ENCODE measurements around the gene ADGRA3. TPM values are rescaled to one million over a fixed set of nuclear protein-coding genes. Genes with fewer than 3 reads are reported as not detected.

Gene ADGRA3
- total RNA-seq, 1 donor from 2014 or later = 15.8 TPM

DNA sequence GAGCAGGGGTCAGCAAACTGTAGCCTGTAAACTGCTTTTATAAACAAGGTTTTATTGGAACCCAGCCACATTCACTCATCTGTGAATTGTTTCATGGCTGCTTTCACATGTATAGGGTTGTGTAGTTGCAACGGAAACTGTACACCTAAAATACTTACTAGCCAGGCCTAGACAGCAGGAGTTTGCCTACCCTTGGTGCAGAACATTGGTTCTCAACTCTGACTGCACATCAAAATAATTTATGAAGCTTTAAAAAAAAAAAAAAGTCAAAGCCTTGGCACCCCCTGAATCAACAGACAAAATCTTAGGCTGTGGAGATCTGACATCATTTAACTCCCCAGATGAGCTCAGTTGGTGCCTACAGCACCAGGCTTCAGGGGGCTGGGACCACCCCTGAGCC, 27.8 kb downstream of the ADGRA3 start:
- Histone ChIP-seq H3K27me3 (ENCODE audit: low read depth) (no peaks in the 10 kb centered on the region), H3K36me3 (no peaks in the 10 kb centered on the region), H3K27ac (no peak overlapping the region), H3K9me3 (no peaks in the 10 kb centered on the region), H3K4me1 (peaks cover 9% of the 10 kb centered on the region), H3K4me3 (no peak overlapping the region)
- TF ChIP-seq CTCF (IDR thresholded peaks at IDR 0.05) = no peak
- DNase-seq = no peak
- ATAC-seq = no peak
- intact Hi-C loops (cut with DNase I) = no loop called here

DNA sequence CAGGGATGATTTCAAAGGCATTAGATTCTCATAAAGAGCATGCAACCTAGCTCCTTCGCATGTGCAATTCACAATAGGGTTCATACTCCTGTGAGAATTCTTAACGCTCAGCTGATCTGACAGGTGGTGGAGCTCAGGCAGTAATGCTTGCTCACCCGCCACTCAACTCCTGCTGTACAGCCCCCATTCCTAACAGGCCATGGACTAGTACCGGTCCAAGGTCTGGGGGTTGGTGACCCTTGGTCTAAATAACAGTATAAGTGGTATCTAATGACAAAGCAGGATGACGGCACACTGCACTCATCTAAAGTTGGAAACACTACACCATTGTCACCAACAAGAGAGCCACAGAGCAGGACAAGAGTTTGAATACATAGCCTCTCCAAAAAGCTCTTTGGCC, 28.5 kb downstream of the ADGRA3 start:
- Histone ChIP-seq H3K4me1 (peaks cover 9% of the 10 kb centered on the region), H3K27me3 (ENCODE audit: low read depth) (no peaks in the 10 kb centered on the region), H3K9me3 (no peaks in the 10 kb centered on the region), H3K4me3 (no peak overlapping the region), H3K36me3 (no peaks in the 10 kb centered on the region), H3K27ac (no peak overlapping the region)
- ATAC-seq = no peak
- intact Hi-C loops (cut with DNase I) = no loop called here
- TF ChIP-seq CTCF (IDR thresholded peaks at IDR 0.05) = no peak
- no peak for DNase-seq

DNA sequence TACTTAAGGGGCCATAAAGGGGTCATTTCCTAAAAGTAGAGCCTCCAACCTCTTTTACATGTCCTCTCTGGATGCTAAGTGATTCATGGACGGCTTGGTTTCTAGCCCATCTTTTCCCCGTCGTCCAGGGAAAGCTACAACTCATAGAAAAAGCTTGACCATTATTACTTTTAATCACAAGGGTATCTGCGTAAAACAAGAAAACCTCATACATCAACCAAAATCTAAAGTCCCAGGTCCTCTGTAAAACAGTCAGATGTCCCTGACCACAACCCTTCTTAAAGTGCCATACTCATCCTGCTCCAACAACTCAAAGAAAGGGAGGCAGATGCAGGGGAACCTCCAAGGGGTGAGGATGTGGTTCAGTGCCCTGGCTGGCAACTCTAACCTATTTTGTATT, 29.6 kb downstream of the ADGRA3 start:
- no peak overlapping the region for H3K27ac ChIP-seq
- H3K4me3 ChIP-seq = no peak overlapping the region
- no peak for TF ChIP-seq CTCF (IDR thresholded peaks at IDR 0.05)
- H3K9me3 ChIP-seq = no peaks in the 10 kb centered on the region
- intact Hi-C loops (cut with DNase I) = no loop called here
- H3K36me3 ChIP-seq = no peaks in the 10 kb centered on the region
- no peak for ATAC-seq
- H3K4me1 ChIP-seq = peaks cover 9% of the 10 kb centered on the region
- no peak for DNase-seq
- no peaks in the 10 kb centered on the region for H3K27me3 ChIP-seq (ENCODE audit: low read depth)

DNA sequence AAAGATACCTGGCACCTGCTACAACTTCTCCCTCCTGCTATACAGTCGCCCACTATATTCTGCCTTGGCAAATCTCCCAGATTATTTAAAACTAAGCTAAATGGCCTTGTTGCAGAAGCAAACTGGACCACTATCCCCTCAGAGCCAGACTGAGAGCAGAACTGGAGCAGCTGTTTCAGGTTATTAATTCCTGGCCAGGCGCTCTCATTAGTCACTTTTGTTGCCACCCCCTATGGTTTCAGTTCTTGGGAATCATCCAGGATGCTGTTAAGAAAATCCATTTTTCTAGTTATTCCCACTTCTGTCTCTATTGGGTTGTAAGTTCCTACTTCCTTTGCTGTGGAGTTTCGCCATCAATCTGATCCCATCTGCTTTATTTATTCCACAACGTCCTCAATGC, 30.1 kb downstream of the ADGRA3 start:
- intact Hi-C loops (cut with DNase I) = no loop called here
- Histone ChIP-seq H3K27me3 (ENCODE audit: low read depth) (no peaks in the 10 kb centered on the region), H3K4me3 (no peak overlapping the region), H3K36me3 (no peaks in the 10 kb centered on the region), H3K27ac (no peak overlapping the region), H3K4me1 (peaks cover 9% of the 10 kb centered on the region), H3K9me3 (no peaks in the 10 kb centered on the region)
- DNase-seq (no peak), ATAC-seq (no peak)
- TF ChIP-seq CTCF (IDR thresholded peaks at IDR 0.05) = no peak

DNA sequence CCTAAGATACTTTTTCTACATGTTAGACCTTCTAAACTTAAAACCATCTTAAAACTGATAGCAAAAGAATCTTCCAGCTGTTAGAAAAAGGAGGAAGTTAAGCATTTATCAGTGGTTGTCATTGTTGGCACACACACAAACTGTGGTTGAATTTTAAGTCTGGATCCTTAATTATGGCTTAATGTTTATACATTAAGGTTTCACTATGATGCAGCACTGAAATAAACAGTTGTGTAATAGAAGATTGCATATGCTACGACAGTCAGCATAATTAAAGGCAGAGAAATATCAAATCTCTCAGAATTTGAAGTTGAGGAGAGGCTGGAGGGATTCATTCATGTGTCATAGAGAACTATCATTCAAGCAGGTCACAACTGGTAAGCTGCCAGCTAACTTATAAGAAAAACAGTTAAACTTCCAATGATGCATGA, 32.3 kb downstream of the ADGRA3 start:
- no peak overlapping the region for H3K27ac ChIP-seq
- H3K27me3 ChIP-seq (ENCODE audit: low read depth) = no peaks in the 10 kb centered on the region
- TF ChIP-seq CTCF (IDR thresholded peaks at IDR 0.05) = no peak
- intact Hi-C loops (cut with DNase I) = no loop called here
- H3K4me1 ChIP-seq = peaks cover 9% of the 10 kb centered on the region
- no peaks in the 10 kb centered on the region for H3K36me3 ChIP-seq
- no peak overlapping the region for H3K4me3 ChIP-seq
- H3K9me3 ChIP-seq = no peaks in the 10 kb centered on the region
- DNase-seq = no peak
- no peak for ATAC-seq

All from lower lobe of right lung (tissue), 2 donors.